NCI-H524 (cell line): Measurements from ENCODE around the gene KYNU.
"Not testable (repeated sequence)": the region's sequence is repeated elsewhere in the genome, so short reads cannot be mapped to it uniquely, and the experiment has no call there.

Source experiments
- DNase-seq, 2 experiments: peaks; one replicate each; lab custom pipeline; 2025; lab: John Stamatoyannopoulos, UW

The KYNU gene

GRCh38 chr2:142871396-142871795 is 6.1 kb upstream of the KYNU start:
- no peak for DNase-seq

DNA sequence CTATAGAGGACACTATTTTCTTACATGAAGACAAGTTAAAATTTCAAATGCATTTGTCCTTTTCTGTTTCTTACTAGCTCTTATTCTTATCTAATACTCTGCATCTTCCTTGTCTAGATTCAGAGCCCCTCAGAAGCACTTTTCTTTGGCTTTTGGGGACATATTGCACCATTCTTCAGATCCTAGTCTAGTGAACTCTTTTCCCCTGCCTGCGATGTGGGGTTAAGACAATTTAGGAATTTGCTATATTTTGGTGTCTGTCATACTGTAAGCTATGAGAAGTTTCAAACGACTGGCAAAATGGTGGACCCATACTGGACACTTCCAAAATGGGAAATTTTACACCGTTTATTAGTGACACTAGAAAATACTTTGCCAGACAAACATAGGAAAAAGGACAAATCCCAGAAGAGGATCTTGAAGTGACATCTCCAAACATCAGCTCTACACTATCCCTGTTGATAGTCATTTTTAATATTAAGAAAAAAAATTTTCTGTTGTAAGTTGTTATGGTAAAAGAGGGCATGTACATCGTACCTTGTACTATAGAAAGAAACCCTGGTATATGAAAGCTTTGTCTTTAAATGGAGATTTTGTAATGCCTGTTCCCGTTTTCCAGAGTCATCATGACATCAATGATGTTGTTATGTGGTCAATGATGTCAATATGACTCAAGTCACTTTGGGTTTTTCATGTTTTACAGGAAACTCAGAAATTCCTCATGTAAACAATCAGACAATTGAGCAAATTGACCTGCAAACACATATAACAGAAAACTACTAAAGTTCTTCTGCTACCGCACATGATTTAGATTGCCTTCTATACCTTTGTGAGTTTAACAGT is 4.4 kb upstream of the KYNU start:
- no peak for DNase-seq

DNA sequence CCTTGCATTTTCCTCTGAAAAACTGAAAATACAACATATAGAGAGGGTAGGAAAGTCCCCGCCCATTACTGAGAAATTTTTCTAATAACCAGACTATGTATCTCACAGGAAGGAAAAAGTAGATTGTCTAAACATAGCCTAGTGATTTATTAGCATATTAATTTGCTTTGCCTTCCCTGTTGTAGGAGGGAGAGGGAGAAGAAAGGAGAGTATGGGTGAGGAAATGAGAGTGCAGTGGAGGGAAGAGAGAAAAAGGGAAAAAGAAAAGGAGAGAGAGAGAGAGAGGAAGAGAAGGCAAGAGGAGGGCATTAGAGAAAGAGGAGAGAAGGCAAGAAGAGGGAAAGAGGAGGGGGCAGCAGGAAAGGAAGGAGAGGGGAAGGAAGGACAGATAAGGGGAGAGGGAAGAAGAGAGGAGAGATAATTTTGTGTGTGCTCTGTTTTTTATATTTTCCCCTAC is 3.6 kb upstream of the KYNU start:
- DNase-seq, result no peak

- no peak for DNase-seq
Measured at GRCh38 chr2:142874293-142874814, 3.1 kb upstream of the KYNU start.

GRCh38 chr2:142875010-142875409 is 2.5 kb upstream of the KYNU start:
- DNase-seq, result no peak

GRCh38 chr2:142875652-142876051 is 1.8 kb upstream of the KYNU start:
- no peak for DNase-seq

DNA sequence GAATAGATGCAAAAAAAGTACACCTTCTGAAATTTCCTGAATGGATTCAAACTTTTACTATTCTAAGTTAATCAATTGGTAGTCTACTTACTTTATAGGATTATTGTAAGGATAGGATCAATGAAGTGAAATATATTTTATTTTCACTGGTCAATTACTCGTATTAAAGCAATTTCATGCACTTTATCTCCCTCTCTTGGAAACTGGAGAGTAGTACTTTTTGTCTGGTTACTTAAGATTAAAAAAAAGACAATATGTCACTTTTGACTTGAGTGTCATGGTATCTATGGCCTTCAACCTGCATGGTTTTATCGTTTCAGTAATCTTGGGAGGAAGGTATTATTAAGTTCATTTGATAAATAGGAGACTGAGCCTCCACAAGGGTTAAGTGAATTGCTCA is 1.0 kb upstream of the KYNU start:
- no peak for DNase-seq

DNA sequence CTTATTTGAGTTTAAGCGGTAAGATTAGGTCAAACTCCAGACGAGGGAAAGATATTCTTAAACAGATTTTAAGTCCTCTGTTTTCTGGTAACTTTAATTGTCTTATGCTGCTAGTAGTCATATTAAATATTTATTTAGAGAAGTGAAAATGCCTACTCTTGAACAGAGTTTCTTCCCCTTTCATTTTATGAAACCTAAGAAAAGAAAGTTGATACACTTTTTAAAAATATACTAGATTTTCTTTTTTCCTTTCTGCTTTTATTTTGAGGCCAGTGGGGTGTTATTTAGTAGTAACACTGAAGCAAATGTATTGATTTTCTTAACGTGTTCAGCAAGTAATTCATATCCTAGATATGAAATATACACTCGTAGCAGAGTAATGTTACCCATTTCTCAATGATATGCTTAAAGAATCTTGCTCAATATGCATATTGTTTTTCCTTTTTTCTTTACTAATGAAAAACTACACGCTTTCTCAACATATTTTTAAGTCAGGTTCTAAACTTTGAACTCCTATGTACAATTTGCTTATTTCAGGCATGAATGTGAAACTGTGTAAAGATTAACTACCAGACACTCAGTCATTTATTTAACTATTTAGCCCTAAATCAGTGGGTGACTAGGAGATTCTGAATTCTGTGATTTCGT is 691 bp downstream of the KYNU start:
- no peak for DNase-seq

DNA sequence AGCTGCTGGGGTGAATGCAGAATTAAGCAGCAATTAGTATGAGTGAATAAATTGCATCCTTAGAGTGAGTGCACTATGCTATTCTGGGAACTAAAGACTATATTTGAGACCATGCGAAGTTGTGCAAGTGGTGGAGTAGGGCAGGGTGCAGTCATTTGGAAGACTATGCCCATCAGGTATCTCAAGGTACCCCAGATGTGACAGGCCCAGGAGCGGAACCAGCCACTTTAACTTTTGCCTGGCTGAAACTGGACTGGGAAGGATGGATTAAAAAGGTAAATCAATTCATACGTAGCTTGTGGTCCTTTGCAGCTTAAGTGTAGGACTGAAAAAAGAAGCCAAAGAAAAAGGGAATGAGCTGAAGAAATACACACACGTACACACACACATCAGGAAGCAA is 1.7 kb downstream of the KYNU start:
- no peak for DNase-seq

DNA sequence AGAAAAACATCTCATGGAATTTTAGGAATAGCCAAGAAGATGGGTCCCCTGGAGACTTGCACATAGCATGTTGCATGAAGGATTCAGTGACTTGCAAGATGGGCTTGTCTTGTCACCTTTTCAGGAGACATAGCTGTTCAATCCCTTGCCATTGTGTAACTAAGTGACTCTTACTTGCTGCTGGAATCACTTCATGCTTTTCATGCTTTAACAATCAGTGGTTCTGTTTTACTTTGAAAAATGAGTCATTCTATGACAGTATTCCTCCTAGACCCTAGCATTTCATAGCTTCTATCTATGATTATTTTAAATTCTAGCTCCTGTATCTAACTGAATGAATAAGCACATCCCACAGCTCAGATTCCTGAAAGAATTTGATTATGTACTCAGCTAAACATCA is 2.8 kb downstream of the KYNU start:
- DNase-seq, result no peak

DNA sequence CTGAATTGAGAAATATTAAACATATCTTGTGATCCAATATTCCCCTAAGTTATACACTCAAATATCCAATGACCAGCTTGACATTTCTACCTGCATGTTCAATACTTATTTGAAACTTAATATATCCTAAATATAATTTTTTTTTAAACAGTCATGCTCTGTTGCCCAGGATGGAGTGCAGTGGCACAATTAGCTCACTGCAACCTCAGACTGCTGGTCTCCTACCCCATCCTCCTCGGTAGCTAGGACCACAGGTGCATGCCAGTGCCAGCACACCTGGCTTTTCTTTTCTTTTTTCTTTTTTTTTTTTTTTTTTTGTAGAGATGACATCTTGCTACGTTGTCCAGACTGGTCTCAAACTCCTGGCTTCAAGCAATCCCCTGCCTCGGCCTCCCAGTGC is 4.2 kb downstream of the KYNU start:
- DNase-seq, result no peak

DNA sequence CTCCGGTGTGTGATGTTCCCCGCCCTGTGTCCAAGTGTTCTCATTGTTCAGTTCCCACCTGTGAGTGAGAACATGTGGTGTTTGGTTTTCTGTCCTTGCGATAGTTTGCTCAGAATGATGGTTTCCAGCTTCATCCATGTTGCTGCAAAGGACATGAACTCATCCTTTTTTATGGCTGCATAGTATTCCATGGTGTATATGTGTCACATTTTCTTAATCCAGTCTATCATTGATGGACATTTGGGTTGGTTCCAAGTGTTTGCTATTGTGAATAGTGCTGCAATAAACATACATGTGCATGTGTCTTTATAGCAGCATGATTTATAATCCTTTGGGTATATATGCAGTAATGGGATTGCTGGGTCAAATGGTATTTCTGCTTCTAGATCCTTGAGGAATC is 5.0 kb downstream of the KYNU start:
- DNase-seq, result not testable (repeated sequence)

DNA sequence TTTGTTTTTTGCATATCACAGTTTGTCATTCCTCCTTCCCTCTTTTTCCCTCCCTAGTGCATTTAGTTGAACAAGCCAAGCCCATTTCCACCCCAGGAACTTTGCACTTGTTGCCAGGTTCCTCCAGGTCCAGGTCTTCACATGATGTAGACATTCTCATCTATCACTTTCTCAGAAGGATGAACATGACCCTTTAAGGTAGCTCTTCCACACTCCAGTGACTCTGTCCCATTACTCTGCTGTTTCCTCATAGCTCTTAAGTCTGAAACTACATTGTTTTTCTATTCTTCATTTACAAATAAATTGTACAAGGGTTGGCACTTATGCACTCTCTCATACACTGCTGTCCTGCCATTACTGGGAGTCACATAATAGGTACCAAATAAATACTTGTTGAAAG is 6.1 kb downstream of the KYNU start:
- DNase-seq, result no peak

DNA sequence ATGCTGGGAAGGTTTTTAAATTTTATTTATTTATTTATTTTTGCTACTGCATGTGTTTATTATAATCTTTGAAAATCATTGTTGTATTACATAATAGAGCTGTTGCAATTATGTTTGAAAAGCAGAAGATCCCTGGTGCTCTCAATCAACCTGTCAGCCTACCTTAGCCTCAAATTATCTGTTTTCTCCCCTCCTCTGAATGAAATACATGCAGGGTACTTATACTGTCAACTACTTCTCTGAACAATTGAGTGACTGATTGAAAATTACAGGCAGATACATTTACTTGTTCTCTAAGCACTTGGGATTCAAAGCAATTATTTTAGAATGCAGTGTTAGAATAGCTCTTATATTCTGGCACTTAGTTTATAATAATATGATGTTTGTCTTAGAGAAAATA is 8.1 kb downstream of the KYNU start:
- no peak for DNase-seq

GRCh38 chr2:142892715-142893114 is 15.3 kb downstream of the KYNU start:
- DNase-seq, result no peak

DNA sequence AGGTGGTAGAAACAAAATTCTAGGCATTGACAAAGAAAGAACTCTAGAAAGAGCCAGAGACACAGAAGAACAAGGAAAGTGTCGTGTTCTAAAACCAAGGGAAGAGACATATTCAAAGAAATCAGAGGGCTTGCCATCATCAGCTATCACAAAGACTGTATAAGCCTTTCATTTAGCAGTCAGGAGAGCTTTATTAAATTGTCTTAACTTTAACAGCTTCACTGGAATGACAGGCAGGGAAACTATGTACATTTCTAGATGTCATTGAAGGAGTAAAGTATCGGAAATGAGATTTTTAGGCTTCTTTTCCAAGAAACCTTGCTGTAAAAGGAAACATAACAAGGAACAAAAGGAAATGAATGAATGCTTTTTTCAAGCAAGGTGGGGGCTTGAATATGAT is 15.8 kb downstream of the KYNU start:
- DNase-seq, result no peak

DNA sequence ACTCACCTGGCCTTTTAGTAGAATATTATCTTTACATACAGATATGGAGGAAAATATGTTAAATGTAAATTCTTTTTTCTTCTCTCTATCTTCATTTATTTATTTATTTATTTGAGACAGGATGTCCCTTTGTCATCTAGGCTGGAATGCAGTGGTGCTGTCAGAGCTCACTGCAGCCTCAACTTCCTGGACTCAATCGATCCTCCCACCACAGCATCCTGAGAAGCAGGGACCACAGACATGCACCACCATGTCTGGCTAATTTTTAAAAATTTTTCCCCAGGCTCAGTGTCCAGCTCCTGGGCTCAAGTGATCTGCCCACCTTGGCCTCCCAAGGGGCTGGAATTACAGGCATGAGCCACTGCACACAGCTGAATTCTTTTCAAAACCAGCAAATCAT is 20.3 kb downstream of the KYNU start:
- no peak for DNase-seq

DNA sequence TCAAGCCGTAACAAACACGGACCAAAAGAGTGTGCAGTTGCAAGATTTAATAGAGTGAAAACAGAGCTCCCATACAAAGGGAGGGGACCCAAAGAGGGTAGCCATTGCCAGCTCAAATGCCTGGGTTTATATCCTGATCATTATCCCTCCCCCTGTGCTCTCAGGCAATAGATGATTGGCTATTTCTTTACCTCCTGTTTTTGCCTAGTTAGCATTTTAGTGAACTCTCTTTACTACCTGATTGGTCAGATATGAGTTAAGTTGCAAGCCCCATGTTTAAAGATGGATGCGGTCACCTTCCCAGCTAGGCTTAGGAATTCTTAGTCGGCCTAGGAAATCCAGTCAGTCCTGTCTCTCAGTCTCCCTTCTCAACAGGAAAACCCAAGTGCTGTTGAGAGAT is 22.9 kb downstream of the KYNU start:
- not testable (repeated sequence) for DNase-seq

GRCh38 chr2:142901780-142902179 is 24.3 kb downstream of the KYNU start:
- DNase-seq, result no peak

- not testable (repeated sequence) for DNase-seq
Measured at GRCh38 chr2:142903726-142904125, 26.3 kb downstream of the KYNU start.

GRCh38 chr2:142907653-142908052 is 30.2 kb downstream of the KYNU start:
- DNase-seq, result no peak

- no peak for DNase-seq
Measured at GRCh38 chr2:142914507-142915313, 37.2 kb downstream of the KYNU start.

DNA sequence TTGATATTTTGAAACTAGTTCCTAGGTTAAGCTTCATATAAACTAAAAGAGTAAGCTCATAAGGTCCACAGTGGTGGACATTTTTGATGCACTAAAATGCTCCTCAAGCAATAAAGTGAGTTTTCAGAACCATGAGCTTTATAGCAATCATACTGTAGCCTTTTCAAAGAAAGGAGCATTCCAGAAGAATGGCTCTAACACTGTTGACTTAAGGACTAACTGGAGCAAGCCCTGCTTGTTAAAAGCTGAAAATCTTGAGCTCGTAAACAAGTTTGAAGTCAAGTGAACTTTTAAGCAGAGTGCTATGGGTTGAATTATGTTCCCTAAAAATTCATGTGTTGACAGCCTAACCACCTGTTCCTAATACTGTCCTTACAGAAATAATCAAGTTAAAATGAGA is 38.0 kb downstream of the KYNU start:
- no peak for DNase-seq
